HEK293 (cell line): Measurements from ENCODE around the gene MVB12B.

Experiments
- CTCF ChIA-PET: fragments of 350-600 bp; formaldehyde crosslinking; extraction: SDS; loops from one replicate; lab custom pipeline; 2021; ENCODE audit warnings: antibody characterized with exemption; lab: Yijun Ruan, JAX
- POLR2A ChIA-PET: fragments of 300-600 bp; formaldehyde crosslinking; extraction: SDS; loops from one replicate; lab custom pipeline; 2020; ENCODE audit warnings: antibody characterized with exemption, inconsistent platforms; lab: Yijun Ruan, JAX
- H3K27ac ChIP-seq: fragments of 200-500 bp; sonication (Bioruptor generic); 2 replicates; pipeline ENCODE4 v1.5.1; 2014; ENCODE audit warnings: low read depth, low read length, control low read depth, inconsistent platforms; ENCODE audit errors: extremely low read depth
- H3K36me3 ChIP-seq, 2 experiments: fragments of 200-500 bp in 1 of 2; sonication (Bioruptor generic) in 1 of 2; 1 replicate in 1 of 2; 2 replicates in 1 of 2; pipeline ENCODE4 v1.5.1; 2014 to 2017; ENCODE audit warnings: inconsistent platforms in 2 of 2, low read length in 2 of 2; ENCODE audit not compliant: control insufficient read depth in 2 of 2, insufficient read depth in 1 of 2
- H3K4me1 ChIP-seq: fragments of 200-500 bp; sonication (Bioruptor generic); 2 replicates; pipeline ENCODE4 v1.5.1; 2014; ENCODE audit warnings: mild to moderate bottlenecking, low read length, inconsistent platforms; ENCODE audit not compliant: control insufficient read depth, insufficient read depth
- H3K4me3 ChIP-seq: 2 replicates; pipeline ENCODE4 v1.5.1; 2011; ENCODE audit warnings: low read depth, mild to moderate bottlenecking, control low read depth, low read length, moderate library complexity
- H3K9me3 ChIP-seq: fragments of 200-500 bp; sonication (Bioruptor generic); 2 replicates; pipeline ENCODE4 v1.5.1; 2014; ENCODE audit warnings: low read depth, low read length, inconsistent platforms; ENCODE audit not compliant: control insufficient read depth, insufficient read depth
- MYNN ChIP-seq: fragments of 450-650 bp; formaldehyde crosslinking; IDR thresholded peaks from 2 replicates; pipeline ENCODE4 v1.5.1; 2016; ENCODE audit warnings: missing biosample characterization, missing genetic modification characterization, borderline replicate concordance
- PRDM10 ChIP-seq: fragments of 450-650 bp; formaldehyde crosslinking; IDR thresholded peaks from 2 replicates; pipeline ENCODE4 v1.5.1; 2016; ENCODE audit warnings: missing biosample characterization, missing genetic modification characterization
- TCF7L2 ChIP-seq: IDR thresholded peaks from 2 replicates; pipeline ENCODE4 v1.6.1; 2011; ENCODE audit warnings: low read depth, mild to moderate bottlenecking, inconsistent platforms, low read length, moderate library complexity, borderline replicate concordance
- TSHZ1 ChIP-seq: fragments of 450-650 bp; formaldehyde crosslinking; IDR thresholded peaks from 2 replicates; pipeline ENCODE4 v1.5.1; 2016; ENCODE audit warnings: missing biosample characterization, missing genetic modification characterization, borderline replicate concordance
- ZBTB20 ChIP-seq: fragments of 450-650 bp; formaldehyde crosslinking; IDR thresholded peaks from 2 replicates; pipeline ENCODE4 v1.5.1; 2016; ENCODE audit warnings: missing biosample characterization, missing genetic modification characterization
- ZBTB7A ChIP-seq: fragments of 450-650 bp; formaldehyde crosslinking; IDR thresholded peaks from 2 replicates; pipeline ENCODE4 v1.5.1; 2016; ENCODE audit warnings: low read depth, missing biosample characterization, missing genetic modification characterization
- ZNF311 ChIP-seq: fragments of 450-650 bp; formaldehyde crosslinking; IDR thresholded peaks from 2 replicates; pipeline ENCODE4 v1.5.1; 2017; ENCODE audit warnings: missing biosample characterization, missing genetic modification characterization, borderline replicate concordance
- ZNF354C ChIP-seq: fragments of 450-650 bp; formaldehyde crosslinking; IDR thresholded peaks from 2 replicates; pipeline ENCODE4 v1.5.1; 2016; ENCODE audit warnings: missing biosample characterization, missing genetic modification characterization, low read depth, borderline replicate concordance
- ZNF521 ChIP-seq: fragments of 450-650 bp; formaldehyde crosslinking; IDR thresholded peaks from 2 replicates; pipeline ENCODE4 v1.5.1; 2017; ENCODE audit warnings: missing biosample characterization, mild to moderate bottlenecking, missing genetic modification characterization
- ZNF571 ChIP-seq: fragments of 450-650 bp; formaldehyde crosslinking; IDR thresholded peaks from 2 replicates; pipeline ENCODE4 v1.5.0; 2017; ENCODE audit warnings: missing biosample characterization, missing genetic modification characterization
- ZNF600 ChIP-seq: fragments of 450-650 bp; formaldehyde crosslinking; IDR thresholded peaks from 2 replicates; pipeline ENCODE4 v1.5.1; 2016; ENCODE audit warnings: missing biosample characterization, missing genetic modification characterization
- ZNF670 ChIP-seq: fragments of 450-650 bp; formaldehyde crosslinking; IDR thresholded peaks from 2 replicates; pipeline ENCODE4 v1.5.1; 2016; ENCODE audit warnings: missing biosample characterization, missing genetic modification characterization, low read depth
- ZNF768 ChIP-seq: fragments of 450-650 bp; formaldehyde crosslinking; IDR thresholded peaks from 2 replicates; pipeline ENCODE4 v1.5.1; 2018; ENCODE audit warnings: missing biosample characterization, mild to moderate bottlenecking, missing genetic modification characterization
- TF ChIP-seq, protein P1 (sequence below): fragments of 450-650 bp; formaldehyde crosslinking; IDR thresholded peaks from 2 replicates; pipeline ENCODE4 v1.5.1; 2016; ENCODE audit warnings: missing biosample characterization, missing genetic modification characterization
- TF ChIP-seq, protein P2 (sequence below): fragments of 450-650 bp; formaldehyde crosslinking; IDR thresholded peaks from 2 replicates; pipeline ENCODE4 v1.5.1; 2016; ENCODE audit warnings: missing biosample characterization, missing genetic modification characterization

The MVB12B gene

GRCh38 chr9:126521976-126522590, 195.5 kb downstream of the MVB12B start:
- no peaks in the 10 kb centered on the region for H3K36me3 ChIP-seq
- CTCF ChIA-PET: interaction anchor here (0.5 to 7.8 kb wide), 7 partner anchors 8 to 407 kb away, joined by 3 to 63 read pairs (median 6); no protein-coding TSS in a partner anchor

GRCh38 chr9:126522612-126523356, 196.2 kb downstream of the MVB12B start:
- ChIA-PET POLR2A (no interaction called here), CTCF (interaction anchor here (0.8 to 2.4 kb wide), 4 partner anchors 9 to 259 kb away, joined by 3 to 18 read pairs (median 5); no protein-coding TSS in a partner anchor)
- Histone ChIP-seq H3K36me3 (no peaks in the 10 kb centered on the region), H3K9me3 (no peaks in the 10 kb centered on the region), H3K4me1 (peaks cover 6% of the 10 kb centered on the region; the same call in 1 of the 2 replicates), H3K4me3 (no peak overlapping the region), H3K27ac (no peak overlapping the region)
- TF ChIP-seq ZNF354C (tag by site-specific recombination) (no peak), ZBTB20 (tag by site-specific recombination) (0 out of 2 replicates have a peak, but pooled peaks have one; percentile 13), ZNF600 (tag by site-specific recombination) (peak; percentile 75; the same call in 1 of the 2 replicates)

More at GRCh38 chr9:126521976-126522590, 195.5 kb downstream of the MVB12B start:
- TF ChIP-seq TCF7L2 (no peak), ZNF768 (tag by site-specific recombination) (peak; percentile 64; the same call in 1 of the 2 replicates)
- POLR2A ChIA-PET: no interaction called here
- Histone ChIP-seq H3K27ac (no peak overlapping the region), H3K4me3 (no peak overlapping the region), H3K9me3 (no peaks in the 10 kb centered on the region), H3K4me1 (peaks cover 10% of the 10 kb centered on the region)

- Histone ChIP-seq H3K4me1 (no peaks in the 10 kb centered on the region), H3K9me3 (no peaks in the 10 kb centered on the region), H3K27ac (no peak overlapping the region), H3K36me3 (no peaks in the 10 kb centered on the region), H3K4me3 (no peak overlapping the region)
- ChIA-PET POLR2A (no interaction called here), CTCF (interaction anchor here (1.4 to 2.5 kb wide), 3 partner anchors 10 to 35 kb away, joined by 3 to 12 read pairs (median 6); no protein-coding TSS in a partner anchor)
- TF ChIP-seq, protein P1, sequence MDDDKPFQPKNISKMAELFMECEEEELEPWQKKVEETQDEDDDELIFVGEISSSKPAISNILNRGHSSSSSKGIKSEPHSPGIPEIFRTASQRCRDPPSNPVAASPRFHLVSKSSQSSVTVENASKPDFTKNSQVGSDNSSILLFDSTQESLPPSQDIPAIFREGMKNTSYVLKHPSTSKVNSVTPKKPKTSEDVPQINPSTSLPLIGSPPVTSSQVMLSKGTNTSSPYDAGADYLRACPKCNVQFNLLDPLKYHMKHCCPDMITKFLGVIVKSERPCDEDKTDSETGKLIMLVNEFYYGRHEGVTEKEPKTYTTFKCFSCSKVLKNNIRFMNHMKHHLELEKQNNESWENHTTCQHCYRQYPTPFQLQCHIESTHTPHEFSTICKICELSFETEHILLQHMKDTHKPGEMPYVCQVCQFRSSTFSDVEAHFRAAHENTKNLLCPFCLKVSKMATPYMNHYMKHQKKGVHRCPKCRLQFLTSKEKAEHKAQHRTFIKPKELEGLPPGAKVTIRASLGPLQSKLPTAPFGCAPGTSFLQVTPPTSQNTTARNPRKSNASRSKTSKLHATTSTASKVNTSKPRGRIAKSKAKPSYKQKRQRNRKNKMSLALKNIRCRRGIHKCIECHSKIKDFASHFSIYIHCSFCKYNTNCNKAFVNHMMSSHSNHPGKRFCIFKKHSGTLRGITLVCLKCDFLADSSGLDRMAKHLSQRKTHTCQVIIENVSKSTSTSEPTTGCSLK (tag by site-specific recombination): no peak
- TF ChIP-seq, protein P2, sequence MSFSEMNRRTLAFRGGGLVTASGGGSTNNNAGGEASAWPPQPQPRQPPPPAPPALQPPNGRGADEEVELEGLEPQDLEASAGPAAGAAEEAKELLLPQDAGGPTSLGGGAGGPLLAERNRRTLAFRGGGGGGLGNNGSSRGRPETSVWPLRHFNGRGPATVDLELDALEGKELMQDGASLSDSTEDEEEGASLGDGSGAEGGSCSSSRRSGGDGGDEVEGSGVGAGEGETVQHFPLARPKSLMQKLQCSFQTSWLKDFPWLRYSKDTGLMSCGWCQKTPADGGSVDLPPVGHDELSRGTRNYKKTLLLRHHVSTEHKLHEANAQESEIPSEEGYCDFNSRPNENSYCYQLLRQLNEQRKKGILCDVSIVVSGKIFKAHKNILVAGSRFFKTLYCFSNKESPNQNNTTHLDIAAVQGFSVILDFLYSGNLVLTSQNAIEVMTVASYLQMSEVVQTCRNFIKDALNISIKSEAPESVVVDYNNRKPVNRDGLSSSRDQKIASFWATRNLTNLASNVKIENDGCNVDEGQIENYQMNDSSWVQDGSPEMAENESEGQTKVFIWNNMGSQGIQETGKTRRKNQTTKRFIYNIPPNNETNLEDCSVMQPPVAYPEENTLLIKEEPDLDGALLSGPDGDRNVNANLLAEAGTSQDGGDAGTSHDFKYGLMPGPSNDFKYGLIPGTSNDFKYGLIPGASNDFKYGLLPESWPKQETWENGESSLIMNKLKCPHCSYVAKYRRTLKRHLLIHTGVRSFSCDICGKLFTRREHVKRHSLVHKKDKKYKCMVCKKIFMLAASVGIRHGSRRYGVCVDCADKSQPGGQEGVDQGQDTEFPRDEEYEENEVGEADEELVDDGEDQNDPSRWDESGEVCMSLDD (tag by site-specific recombination): no peak
- TF ChIP-seq MYNN (tag by site-specific recombination): no peak
- no peak for TF ChIP-seq TSHZ1 (tag by site-specific recombination)
- no peak for TF ChIP-seq ZNF311 (tag by site-specific recombination)
- no peak for TF ChIP-seq ZNF521 (tag by site-specific recombination)
- no peak for TF ChIP-seq ZBTB7A
- TF ChIP-seq ZNF670 (tag by site-specific recombination): no peak
- no peak for TF ChIP-seq PRDM10 (tag by site-specific recombination)
- TF ChIP-seq ZNF571 (tag by site-specific recombination): no peak
Observed at GRCh38 chr9:126523611-126524111, 197.0 kb downstream of the MVB12B start.
